HG02623 (cell line): Measurements from ENCODE around the gene FAM210B.
A peak's percentile ranks its signal among the peaks of the same experiment; 100 is the strongest.
"Not testable (repeated sequence)": the region's sequence is repeated elsewhere in the genome, so short reads cannot be mapped to it uniquely, and the experiment has no call there.

ENCODE experiments used
- ATAC-seq: cut with Tn5 transposase; IDR thresholded peaks from one replicate; pipeline ENCODE4 v1.9.1; 2021; ENCODE audit warnings: moderate library complexity; ENCODE audit not compliant: unreplicated experiment

Gene FAM210B

GRCh38 chr20:56360133-56360907 is 1.5 kb downstream of the FAM210B start:
- ATAC-seq: no peak

GRCh38 chr20:56360908-56361205 is 2.1 kb downstream of the FAM210B start:
- ATAC-seq: no peak

GRCh38 chr20:56361900-56362299 is 3.1 kb downstream of the FAM210B start:
- ATAC-seq: no peak

- no peak for ATAC-seq
Observed at GRCh38 chr20:56362833-56363413, 4.1 kb downstream of the FAM210B start.

DNA sequence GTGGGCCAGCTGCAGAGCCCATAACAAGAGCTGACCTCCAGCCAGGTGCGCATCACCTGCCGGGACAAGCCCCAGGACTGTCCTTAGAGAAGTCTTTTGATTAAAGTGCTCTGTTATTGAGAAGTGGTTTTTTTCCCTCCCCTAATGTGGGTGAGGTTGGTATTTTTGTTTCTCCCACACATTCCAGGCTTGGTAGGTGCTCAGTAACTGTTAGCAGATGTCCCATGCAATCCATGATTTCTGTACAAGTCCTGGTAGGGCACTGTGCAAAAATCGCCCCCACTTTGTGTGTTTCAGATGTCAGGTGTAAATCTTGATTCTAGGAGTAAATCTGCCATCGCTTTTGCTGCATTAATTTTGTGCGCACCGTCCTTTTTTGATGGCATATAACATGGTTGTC is 4.7 kb downstream of the FAM210B start:
- ATAC-seq: no peak

DNA sequence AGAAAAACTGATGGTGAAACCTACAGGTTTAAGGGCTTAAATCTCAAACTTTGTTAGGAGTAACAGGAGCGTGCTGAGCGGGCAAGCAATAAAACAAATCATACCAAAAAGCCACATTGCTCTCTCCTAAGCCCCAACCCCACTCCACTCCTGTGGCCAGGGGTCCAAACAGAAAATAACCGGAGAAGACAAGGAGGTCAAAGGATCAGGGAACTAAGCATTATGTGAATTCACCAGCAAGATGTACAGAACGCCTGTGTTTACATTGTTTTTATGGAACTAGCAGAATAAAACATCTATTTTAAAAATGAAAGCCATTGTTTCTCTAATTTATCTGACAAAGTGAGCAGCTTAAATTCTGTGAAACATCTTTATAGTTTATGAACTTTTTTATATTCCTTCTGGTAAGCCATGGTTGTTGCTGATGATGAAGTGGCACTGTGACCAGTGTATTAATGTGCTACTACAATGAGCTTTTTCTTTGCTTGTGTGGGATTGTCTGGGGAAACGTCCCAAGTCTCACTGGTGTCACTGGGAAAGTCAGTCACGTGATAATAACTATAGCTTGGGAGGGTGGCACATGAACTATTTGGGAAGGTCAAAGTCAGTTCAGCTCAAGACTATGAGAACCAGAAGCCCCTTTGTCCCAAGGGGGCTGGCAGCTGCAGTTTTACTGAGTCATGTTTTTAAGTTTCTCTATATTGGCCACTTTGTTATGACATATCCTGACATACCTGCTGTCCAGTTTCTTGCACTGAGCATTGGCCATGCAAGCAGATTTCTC is 9.8 kb downstream of the FAM210B start:
- no peak for ATAC-seq

- no peak for ATAC-seq
Observed at GRCh38 chr20:56369179-56369578, 10.4 kb downstream of the FAM210B start.

- ATAC-seq: no peak
Observed at GRCh38 chr20:56371977-56372376, 13.2 kb downstream of the FAM210B start.

GRCh38 chr20:56372850-56373249 is 14.1 kb downstream of the FAM210B start:
- ATAC-seq: no peak

DNA sequence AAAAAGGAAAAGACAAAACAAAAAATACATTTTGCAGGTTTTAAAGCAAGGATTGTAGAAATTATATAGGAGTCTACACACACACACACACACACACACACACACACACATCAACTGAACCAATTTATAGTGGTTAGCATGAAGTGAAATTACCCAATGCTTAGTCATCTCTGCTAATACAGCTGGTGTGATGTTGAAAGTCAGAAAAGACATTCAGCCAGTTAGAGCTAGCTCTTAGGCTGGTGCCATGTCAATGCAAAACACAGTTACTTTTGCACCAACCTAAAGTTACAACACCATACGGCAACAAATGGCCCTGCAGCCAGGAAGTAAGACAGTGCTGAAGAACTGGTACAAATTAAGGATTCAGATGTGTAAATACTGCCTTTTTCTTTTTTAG is 15.2 kb downstream of the FAM210B start:
- no peak for ATAC-seq

DNA sequence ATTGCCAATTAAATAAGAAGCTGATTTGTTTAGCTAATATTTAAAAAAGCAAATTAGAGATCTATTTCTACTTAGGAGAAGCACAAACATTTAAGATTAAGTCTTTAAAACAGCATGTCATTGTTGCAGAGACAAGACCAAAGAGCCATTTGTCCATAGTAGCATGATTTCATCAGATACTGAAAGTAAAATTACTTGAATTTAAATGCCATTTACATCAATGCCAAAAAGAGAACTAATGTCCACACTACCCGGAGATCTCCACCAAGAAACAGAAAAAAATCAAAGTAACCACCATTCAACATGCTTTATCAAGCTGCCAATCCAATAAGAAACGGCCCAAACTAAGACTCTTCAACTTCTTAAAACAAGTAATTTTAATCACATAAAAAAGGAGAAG is 17.6 kb downstream of the FAM210B start:
- no peak for ATAC-seq

DNA sequence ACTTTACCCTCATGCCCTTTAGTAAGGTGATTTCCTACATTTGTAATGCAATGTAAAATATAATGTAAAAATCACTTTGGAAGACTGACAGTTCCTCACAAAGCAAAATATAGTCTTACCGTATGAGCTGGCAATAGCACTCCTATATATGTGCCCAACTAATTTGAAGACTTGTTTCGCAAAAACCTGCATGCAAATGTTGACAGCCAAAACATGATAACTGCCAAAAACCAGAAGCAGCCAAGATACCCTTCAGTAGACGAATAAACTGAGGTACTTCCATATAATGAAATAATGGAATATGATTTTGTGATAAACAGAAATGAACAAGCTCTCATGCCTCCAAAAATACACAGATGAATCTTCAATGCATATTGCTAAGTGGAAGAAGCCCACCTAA is 19.6 kb downstream of the FAM210B start:
- ATAC-seq: no peak

GRCh38 chr20:56380375-56380774 is 21.6 kb downstream of the FAM210B start:
- ATAC-seq: no peak

DNA sequence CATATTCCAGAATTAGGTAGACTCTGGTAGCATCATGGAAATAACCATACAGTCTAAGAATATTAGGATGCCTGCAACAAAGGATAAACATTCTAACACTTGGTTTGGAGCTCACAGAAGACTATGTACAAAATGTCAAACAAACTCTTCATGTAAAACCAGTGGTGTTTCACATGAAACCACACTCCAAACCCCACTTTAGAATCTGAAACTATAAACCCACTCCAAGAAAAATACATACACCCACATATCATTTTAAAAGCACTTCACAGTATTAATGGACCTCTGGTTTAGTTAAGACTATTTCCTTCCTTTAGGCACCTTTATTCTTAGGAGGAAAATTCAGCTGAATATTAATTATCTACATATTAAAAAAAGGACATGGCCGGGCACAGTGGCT is 22.7 kb downstream of the FAM210B start:
- ATAC-seq: peak; percentile 64

GRCh38 chr20:56382696-56383095 is 23.9 kb downstream of the FAM210B start:
- ATAC-seq: no peak

DNA sequence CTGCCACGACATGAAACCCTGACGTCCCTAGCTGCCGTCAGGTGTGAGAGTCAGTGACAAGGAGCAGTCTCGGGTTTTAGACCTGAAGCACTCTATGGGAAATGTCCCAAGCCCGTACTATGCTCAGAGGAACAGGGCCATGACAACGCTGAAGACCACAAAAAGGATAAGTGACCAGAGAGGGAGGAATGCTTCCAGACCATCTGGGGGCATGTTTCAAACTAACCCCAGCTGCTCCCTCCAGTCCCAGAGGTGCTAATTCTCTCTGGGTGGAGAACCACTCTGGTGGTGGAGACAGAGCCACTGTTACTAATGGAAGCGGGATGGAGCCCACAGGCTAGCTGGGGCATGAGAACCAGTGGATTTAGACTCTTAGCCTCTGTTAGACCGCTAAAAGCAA is 24.6 kb downstream of the FAM210B start:
- no peak for ATAC-seq

- ATAC-seq: no peak
Observed at GRCh38 chr20:56385130-56385529, 26.4 kb downstream of the FAM210B start.

DNA sequence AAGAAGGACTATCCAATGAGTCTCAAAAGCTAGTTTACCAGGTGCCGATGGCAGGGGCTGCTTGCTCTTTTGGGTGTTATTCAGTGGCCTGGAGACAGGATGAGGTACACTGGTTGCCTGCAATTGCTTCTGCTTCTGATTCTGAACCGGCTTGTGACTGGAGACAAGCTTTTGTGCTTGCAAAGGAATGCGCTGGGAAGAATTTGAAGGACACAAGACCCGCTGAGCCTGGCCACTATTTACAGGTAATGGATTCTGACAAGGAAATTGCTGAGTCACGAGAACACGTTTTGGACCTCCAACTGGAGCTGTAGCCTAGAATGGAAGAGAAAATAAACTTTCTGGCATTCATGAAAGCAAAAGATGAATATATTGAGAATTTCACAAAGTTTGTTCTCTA is 27.4 kb downstream of the FAM210B start:
- ATAC-seq: no peak

DNA sequence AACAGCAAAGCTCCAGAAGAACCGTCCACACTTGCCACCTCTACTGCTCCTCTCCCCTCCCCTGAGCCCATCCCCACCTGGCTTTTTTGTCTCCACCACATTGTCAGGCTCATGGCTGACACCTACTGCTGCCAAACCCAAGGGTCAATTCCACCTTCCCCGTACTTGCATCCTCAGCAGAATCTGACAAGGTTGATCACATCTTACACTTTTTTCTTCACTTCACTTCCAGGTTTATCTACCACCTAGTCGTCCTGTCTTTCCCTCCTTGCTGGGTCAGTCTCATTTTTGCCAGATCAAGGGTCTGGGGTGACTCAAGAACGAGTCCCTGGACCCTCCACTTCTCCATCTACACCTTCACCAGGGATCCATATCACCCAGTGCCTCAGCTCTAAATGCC is 30.1 kb downstream of the FAM210B start:
- no peak for ATAC-seq

GRCh38 chr20:56389807-56390206 is 31.0 kb downstream of the FAM210B start:
- ATAC-seq: no peak

DNA sequence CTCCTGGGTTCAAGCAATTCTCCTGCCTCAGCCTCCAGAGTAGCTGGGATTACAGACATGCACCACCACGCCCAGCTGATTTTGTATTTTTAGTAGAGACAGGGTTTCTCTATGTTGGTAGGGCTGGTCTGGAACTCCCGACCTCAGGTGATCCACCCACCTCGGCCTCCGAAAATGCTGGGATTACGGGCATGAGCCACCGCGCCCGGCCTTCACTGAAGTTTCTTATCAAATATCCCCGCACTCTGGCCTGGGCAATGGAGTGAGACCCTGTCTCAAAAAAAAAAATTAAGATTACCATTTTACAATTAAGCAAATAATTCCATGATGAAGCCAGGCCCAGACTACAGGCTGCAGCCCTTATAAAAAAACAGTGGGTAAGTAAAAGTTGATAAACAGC is 31.6 kb downstream of the FAM210B start:
- not testable (repeated sequence) for ATAC-seq

- no peak for ATAC-seq
Observed at GRCh38 chr20:56391037-56391436, 32.3 kb downstream of the FAM210B start.
